Mononuclear cell (primary cell): ENCODE measurements around the gene HOXD4. TPM values are rescaled to one million over a fixed set of nuclear protein-coding genes. Genes with fewer than 3 reads are reported as not detected.

Experiments
- H3K27me3 ChIP-seq: 2 replicates; pipeline ENCODE4 v1.6.0; 2011; ENCODE audit warnings: low read length, control low read depth; ENCODE audit not compliant: insufficient read depth
- H3K4me1 ChIP-seq: 2 replicates; pipeline ENCODE4 v1.5.1; 2011; ENCODE audit warnings: mild to moderate bottlenecking, low read length, control low read depth; ENCODE audit not compliant: insufficient read depth
- H3K4me3 ChIP-seq: 2 replicates; pipeline ENCODE4 v1.5.1; 2011; ENCODE audit warnings: mild to moderate bottlenecking, low read length, moderate library complexity
- H3K9me3 ChIP-seq: 2 replicates; pipeline ENCODE4 v1.5.1; 2011; ENCODE audit warnings: low read depth, mild to moderate bottlenecking, control low read depth, low read length
- total RNA-seq: library from RNA; depleted of rRNA; stranded (reverse); fragments of >200 nt; gene quantifications from one replicate; pipeline ENCODE4 v1.2.3, GENCODE V29; 2012

HOXD4 gene
- total RNA-seq, 1 donor: 0.21 TPM

- H3K27me3 ChIP-seq: peaks cover 100% of the 10 kb centered on the region
- H3K4me3 ChIP-seq: no peak overlapping the region
- no peaks in the 10 kb centered on the region for H3K4me1 ChIP-seq
- no peaks in the 10 kb centered on the region for H3K9me3 ChIP-seq
Measured at GRCh38 chr2:176173567-176174381, 22.4 kb downstream of the HOXD4 start.

GRCh38 chr2:176174382-176174823, 23.1 kb downstream of the HOXD4 start:
- H3K4me3 ChIP-seq: no peak overlapping the region
- no peaks in the 10 kb centered on the region for H3K4me1 ChIP-seq
- H3K27me3 ChIP-seq: peaks cover 100% of the 10 kb centered on the region
- H3K9me3 ChIP-seq: no peaks in the 10 kb centered on the region

GRCh38 chr2:176174824-176175708, 23.7 kb downstream of the HOXD4 start:
- Histone ChIP-seq H3K4me3 (no peak overlapping the region), H3K4me1 (no peaks in the 10 kb centered on the region), H3K27me3 (peaks cover 100% of the 10 kb centered on the region), H3K9me3 (no peaks in the 10 kb centered on the region)

- Histone ChIP-seq H3K9me3 (no peaks in the 10 kb centered on the region), H3K4me1 (no peaks in the 10 kb centered on the region), H3K27me3 (peaks cover 100% of the 10 kb centered on the region), H3K4me3 (no peak overlapping the region)
Measured at GRCh38 chr2:176175709-176176607, 24.6 kb downstream of the HOXD4 start.

DNA sequence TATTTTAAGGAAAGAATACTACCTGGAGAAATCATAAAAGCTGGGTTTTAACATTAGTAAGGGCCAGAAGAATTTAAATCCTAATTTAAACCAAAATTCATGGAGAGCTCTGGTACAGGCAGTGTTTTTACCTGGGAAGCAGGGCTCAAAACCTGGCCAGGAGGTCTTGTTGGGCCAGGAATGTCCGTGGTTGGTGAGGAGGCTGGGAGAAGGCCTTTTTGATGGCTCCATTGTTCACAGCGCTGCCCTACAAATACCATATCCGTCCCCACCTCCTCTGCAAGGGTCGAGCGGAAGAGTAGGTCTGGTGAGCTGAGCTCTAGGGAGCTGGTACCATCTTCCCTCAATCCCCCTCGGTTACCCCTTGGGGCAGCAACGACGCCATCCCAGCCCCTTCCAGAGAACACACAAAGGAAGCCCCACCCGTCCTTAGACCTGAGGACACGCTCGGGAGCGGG, 26.3 kb downstream of the HOXD4 start:
- Histone ChIP-seq H3K4me3 (no peak overlapping the region), H3K4me1 (no peaks in the 10 kb centered on the region), H3K27me3 (peaks cover 96% of the 10 kb centered on the region), H3K9me3 (no peaks in the 10 kb centered on the region)

DNA sequence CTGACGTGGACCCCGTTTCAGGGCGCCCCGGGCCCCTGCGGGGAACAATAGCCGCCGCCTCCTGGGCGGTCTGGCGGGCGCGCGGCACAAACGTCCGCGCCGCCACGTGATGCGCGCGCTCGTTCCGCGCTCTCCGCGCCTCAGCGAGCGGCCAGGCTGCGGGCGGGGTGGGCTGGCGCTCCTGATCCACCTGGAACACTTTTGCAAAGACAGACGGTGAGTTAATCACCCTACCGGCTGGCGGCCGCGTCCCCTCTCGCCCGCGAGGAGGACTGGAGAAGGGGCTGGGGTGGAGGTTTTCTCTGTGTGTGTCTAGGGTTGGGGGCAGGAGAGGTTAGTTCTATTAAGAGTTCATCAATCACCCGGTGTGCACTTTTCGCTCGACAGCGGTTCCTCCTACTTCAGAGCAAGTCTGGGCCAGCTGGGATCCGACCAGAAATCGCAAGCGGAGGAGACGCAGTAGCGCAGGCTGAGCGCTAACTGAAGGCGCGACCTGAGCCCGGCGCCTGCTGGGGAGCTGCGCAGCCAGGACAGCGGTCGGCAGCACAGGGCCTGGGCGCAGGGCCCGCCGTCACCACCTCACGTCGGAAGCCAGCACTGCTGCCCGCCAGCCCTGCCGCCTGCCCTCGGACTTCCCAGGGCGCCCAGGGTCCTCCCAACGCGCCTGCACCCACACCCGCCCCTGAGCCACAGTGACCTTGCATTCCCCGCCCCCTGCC, 26.8 kb downstream of the HOXD4 start:
- no peaks in the 10 kb centered on the region for H3K4me1 ChIP-seq
- H3K27me3 ChIP-seq: peaks cover 96% of the 10 kb centered on the region
- no peak overlapping the region for H3K4me3 ChIP-seq
- H3K9me3 ChIP-seq: no peaks in the 10 kb centered on the region

- no peaks in the 10 kb centered on the region for H3K4me1 ChIP-seq
- peaks cover 96% of the 10 kb centered on the region for H3K27me3 ChIP-seq
Measured at GRCh38 chr2:176178757-176179295, 27.5 kb downstream of the HOXD4 start.

DNA sequence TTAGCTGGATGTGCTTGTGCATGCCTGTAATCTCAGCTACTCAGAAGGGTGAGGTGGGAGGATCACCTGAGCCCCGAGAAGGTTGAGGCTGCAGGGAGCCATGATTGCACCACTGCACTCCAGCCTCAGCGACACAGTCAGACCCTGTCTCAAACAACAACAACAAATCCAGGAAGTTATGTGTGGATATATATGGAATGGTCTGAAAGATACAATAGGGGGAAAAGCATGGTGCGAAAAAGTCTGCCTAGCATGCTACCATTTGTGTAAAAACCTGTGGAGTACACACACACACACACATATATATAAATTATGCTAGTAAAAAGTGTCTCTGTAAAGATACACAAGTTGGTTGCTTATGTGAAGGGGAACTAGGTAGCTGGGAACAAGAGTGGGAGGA, 30.2 kb downstream of the HOXD4 start:
- Histone ChIP-seq H3K27me3 (peaks cover 93% of the 10 kb centered on the region), H3K4me3 (no peak overlapping the region), H3K4me1 (no peaks in the 10 kb centered on the region), H3K9me3 (no peaks in the 10 kb centered on the region)

More at GRCh38 chr2:176178757-176179295, 27.5 kb downstream of the HOXD4 start:
- no peaks in the 10 kb centered on the region for H3K9me3 ChIP-seq
- no peak overlapping the region for H3K4me3 ChIP-seq

GRCh38 chr2:176182671-176183070, 31.3 kb downstream of the HOXD4 start:
- Histone ChIP-seq H3K4me3 (no peak overlapping the region), H3K9me3 (no peaks in the 10 kb centered on the region), H3K27me3 (peaks cover 92% of the 10 kb centered on the region), H3K4me1 (no peaks in the 10 kb centered on the region)

- Histone ChIP-seq H3K27me3 (peaks cover 92% of the 10 kb centered on the region), H3K4me1 (peaks cover 20% of the 10 kb centered on the region), H3K9me3 (no peaks in the 10 kb centered on the region), H3K4me3 (no peak overlapping the region)
Measured at GRCh38 chr2:176184749-176185148, 33.4 kb downstream of the HOXD4 start.

DNA sequence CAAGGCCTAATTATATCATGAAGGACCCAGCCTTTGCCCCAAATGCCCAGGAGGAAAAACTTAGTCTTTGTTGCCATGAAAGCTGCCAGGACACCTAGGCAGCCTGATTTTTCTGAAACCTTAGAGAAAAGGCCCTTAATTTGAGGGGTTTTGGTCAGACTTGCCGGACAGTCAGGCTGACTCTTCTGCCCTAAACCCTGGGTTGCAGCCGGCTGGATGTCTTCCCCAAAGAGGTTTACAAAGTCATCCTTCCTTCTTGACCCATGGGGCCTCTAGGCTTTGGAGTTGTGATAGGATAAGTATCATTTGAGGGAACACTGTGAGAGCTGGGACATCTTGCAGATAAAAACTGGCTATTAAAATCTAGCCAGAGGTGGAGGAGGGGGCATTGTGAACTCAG, 34.7 kb downstream of the HOXD4 start:
- Histone ChIP-seq H3K27me3 (peaks cover 92% of the 10 kb centered on the region), H3K4me1 (peaks cover 22% of the 10 kb centered on the region), H3K9me3 (no peaks in the 10 kb centered on the region), H3K4me3 (no peak overlapping the region)

DNA sequence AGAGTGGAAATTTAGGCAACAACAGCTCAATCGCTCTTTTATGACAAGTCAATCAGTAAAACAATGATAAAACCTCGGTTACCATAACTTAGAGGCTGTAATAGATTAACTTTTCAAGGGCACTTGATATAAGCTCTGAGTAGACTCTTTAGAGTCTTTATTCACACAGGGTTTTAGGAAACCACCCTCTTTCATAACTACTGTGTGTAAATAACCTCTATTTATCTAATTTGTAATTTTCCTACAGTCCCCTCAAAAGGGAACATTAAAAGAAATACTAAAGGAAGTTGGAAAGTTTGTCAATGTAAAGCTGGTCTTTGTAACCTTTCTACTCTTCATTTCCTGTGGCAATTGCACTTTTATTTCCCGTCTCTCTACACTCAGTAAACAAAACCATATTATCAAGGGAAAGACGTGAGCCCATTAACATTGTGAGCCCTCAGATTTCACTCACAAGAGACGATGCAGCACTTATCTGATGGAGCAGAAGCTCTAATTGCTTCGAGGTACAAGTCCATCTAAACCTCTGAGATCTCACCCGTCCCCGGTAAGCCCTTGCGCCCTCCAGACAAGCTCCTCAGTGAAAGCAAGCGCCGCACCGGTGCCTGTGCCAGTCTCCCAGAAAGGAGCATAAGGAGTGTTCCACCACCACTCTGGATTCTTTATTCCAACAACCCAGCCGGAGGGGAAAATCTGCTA, 36.0 kb downstream of the HOXD4 start:
- Histone ChIP-seq H3K4me1 (peaks cover 22% of the 10 kb centered on the region), H3K9me3 (no peaks in the 10 kb centered on the region), H3K4me3 (no peak overlapping the region), H3K27me3 (peaks cover 97% of the 10 kb centered on the region)
